Measurements from ENCODE around the gene OR7A10.

OR7A10 gene

DNA sequence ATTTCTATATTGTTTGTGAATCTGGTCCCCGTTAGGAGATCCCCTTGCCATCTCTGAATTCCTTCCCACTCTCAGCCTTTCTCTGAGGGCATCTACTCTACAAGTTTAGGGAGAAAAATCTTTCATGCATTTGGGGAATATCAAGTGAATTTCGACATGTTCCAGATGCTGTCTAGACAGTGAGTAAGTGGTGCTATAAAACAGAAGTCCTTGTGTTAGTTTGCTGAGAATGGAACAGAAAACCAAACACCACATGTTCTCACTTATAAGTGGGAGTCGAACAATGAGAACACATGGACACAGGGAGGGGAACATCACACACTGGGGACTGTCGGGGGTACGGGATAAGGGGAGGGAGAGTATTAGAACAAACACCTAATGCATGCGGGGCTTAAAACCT lies 5.1 kb downstream of the OR7A10 start:
- no peak overlapping the region for H3K4me3 ChIP-seq (ENCODE audit: insufficient read depth, low read length, poor library complexity, severe bottlenecking)
- H3K27me3 ChIP-seq (ENCODE audit: low read length): no peaks in the 10 kb centered on the region
- no peaks in the 10 kb centered on the region for H3K79me2 ChIP-seq (ENCODE audit: insufficient read depth, low read length)
- no peaks in the 10 kb centered on the region for H3K36me3 ChIP-seq (ENCODE audit: low read length)
- H3K9ac ChIP-seq (ENCODE audit: low read length): no peak overlapping the region
- no peaks in the 10 kb centered on the region for H3F3A ChIP-seq (ENCODE audit: insufficient read depth)
- no peak overlapping the region for H3K27ac ChIP-seq (ENCODE audit: low read depth, low read length)
- no peaks in the 10 kb centered on the region for H3K9me2 ChIP-seq (replicated peaks; ENCODE audit: insufficient read depth, low read length)
- no peaks in the 10 kb centered on the region for H4K20me1 ChIP-seq (ENCODE audit: low read depth, low read length)
- H3K9me3 ChIP-seq (ENCODE audit: insufficient read depth, low read length): no peaks in the 10 kb centered on the region
- TF ChIP-seq, protein P1, sequence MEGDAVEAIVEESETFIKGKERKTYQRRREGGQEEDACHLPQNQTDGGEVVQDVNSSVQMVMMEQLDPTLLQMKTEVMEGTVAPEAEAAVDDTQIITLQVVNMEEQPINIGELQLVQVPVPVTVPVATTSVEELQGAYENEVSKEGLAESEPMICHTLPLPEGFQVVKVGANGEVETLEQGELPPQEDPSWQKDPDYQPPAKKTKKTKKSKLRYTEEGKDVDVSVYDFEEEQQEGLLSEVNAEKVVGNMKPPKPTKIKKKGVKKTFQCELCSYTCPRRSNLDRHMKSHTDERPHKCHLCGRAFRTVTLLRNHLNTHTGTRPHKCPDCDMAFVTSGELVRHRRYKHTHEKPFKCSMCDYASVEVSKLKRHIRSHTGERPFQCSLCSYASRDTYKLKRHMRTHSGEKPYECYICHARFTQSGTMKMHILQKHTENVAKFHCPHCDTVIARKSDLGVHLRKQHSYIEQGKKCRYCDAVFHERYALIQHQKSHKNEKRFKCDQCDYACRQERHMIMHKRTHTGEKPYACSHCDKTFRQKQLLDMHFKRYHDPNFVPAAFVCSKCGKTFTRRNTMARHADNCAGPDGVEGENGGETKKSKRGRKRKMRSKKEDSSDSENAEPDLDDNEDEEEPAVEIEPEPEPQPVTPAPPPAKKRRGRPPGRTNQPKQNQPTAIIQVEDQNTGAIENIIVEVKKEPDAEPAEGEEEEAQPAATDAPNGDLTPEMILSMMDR (IDR thresholded peaks at IDR 0.05; ENCODE audit: insufficient read depth, low read length, poor library complexity, severe bottlenecking): no peak
- TF ChIP-seq EZH2phosphoT487 (conservative IDR thresholded peaks at IDR 0.05; ENCODE audit: low read length): no peak
- H2AFZ ChIP-seq (ENCODE audit: low read depth, low read length, severe bottlenecking): no peak overlapping the region
- H3K4me2 ChIP-seq (ENCODE audit: low read depth, low read length, poor library complexity, severe bottlenecking): no peak overlapping the region

GRCh38 chr19:14843169-14843568 lies 5.6 kb downstream of the OR7A10 start:
- no peak overlapping the region for H3K9ac ChIP-seq (ENCODE audit: low read length)
- no peaks in the 10 kb centered on the region for H3K79me2 ChIP-seq (ENCODE audit: insufficient read depth, low read length)

DNA sequence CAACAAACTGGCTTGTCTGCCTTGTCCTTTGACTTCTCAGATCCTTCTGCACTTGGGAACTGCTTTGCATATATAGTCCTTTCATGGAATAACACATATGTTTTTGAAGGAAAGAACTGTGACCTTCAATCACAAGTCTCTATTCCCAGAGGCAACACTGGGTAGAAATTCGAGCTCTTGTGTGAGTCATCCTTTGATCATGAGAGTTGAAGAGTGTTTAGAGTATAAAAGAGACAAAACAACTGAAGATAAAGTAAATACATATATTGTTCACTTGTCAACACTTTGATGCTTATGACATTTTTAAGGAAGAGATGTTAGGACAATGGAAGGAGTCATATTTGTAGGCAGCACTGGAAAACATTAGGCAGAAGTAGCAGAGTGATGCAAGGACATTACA lies 8.5 kb downstream of the OR7A10 start:
- Histone ChIP-seq H3K9ac (ENCODE audit: low read length) (no peak overlapping the region), H3K9me3 (ENCODE audit: insufficient read depth, low read length) (no peaks in the 10 kb centered on the region), H2AFZ (ENCODE audit: low read depth, low read length, severe bottlenecking) (no peak overlapping the region), H3K4me2 (ENCODE audit: low read depth, low read length, poor library complexity, severe bottlenecking) (no peak overlapping the region), H3F3A (ENCODE audit: insufficient read depth) (no peaks in the 10 kb centered on the region), H3K9me2 (replicated peaks; ENCODE audit: insufficient read depth, low read length) (no peaks in the 10 kb centered on the region), H3K79me2 (ENCODE audit: insufficient read depth, low read length) (no peaks in the 10 kb centered on the region), H3K27me3 (ENCODE audit: low read length) (no peaks in the 10 kb centered on the region), H3K27ac (ENCODE audit: low read depth, low read length) (no peak overlapping the region), H3K36me3 (ENCODE audit: low read length) (no peaks in the 10 kb centered on the region), H4K20me1 (ENCODE audit: low read depth, low read length) (no peaks in the 10 kb centered on the region), H3K4me3 (ENCODE audit: insufficient read depth, low read length, poor library complexity, severe bottlenecking) (no peak overlapping the region)
- TF ChIP-seq EZH2phosphoT487 (conservative IDR thresholded peaks at IDR 0.05; ENCODE audit: low read length): no peak
- TF ChIP-seq, protein P1 (IDR thresholded peaks at IDR 0.05; ENCODE audit: insufficient read depth, low read length, poor library complexity, severe bottlenecking): no peak

More at GRCh38 chr19:14843169-14843568, 5.6 kb downstream of the OR7A10 start:
- Histone ChIP-seq H3K4me3 (ENCODE audit: insufficient read depth, low read length, poor library complexity, severe bottlenecking) (no peak overlapping the region), H3F3A (ENCODE audit: insufficient read depth) (no peaks in the 10 kb centered on the region), H3K36me3 (ENCODE audit: low read length) (no peaks in the 10 kb centered on the region), H3K27ac (ENCODE audit: low read depth, low read length) (no peak overlapping the region), H2AFZ (ENCODE audit: low read depth, low read length, severe bottlenecking) (no peak overlapping the region), H3K27me3 (ENCODE audit: low read length) (no peaks in the 10 kb centered on the region), H3K4me2 (ENCODE audit: low read depth, low read length, poor library complexity, severe bottlenecking) (no peak overlapping the region), H3K9me2 (replicated peaks; ENCODE audit: insufficient read depth, low read length) (no peaks in the 10 kb centered on the region), H4K20me1 (ENCODE audit: low read depth, low read length) (no peaks in the 10 kb centered on the region), H3K9me3 (ENCODE audit: insufficient read depth, low read length) (no peaks in the 10 kb centered on the region)
- TF ChIP-seq, protein P1 (IDR thresholded peaks at IDR 0.05; ENCODE audit: insufficient read depth, low read length, poor library complexity, severe bottlenecking): no peak
- TF ChIP-seq EZH2phosphoT487 (conservative IDR thresholded peaks at IDR 0.05; ENCODE audit: low read length): no peak
